ENCODE results near the gene ATF7.

ATF7 gene

GRCh38 chr12:53495903-53496751 is 130.1 kb downstream of the ATF7 start:
- peak overlapping the region; percentile 53 for H3K27ac ChIP-seq
- CTCF ChIA-PET, result no interaction called here
- POLR2A ChIA-PET (ENCODE audit: low non-redundant PET), result no interaction called here
- no peak for TF ChIP-seq CTCF (conservative IDR thresholded peaks at IDR 0.05; ENCODE audit: low read depth)
- DNase-seq (ENCODE audit: low spot score), result no peak

GRCh38 chr12:53493610-53494391 is 132.4 kb downstream of the ATF7 start:
- POLR2A ChIA-PET (ENCODE audit: low non-redundant PET), result interaction anchor here (0.5 to 0.8 kb wide), 2 partner anchors 10 to 43 kb away, joined by 3 to 7 read pairs; no protein-coding TSS in a partner anchor
- no peak for DNase-seq (ENCODE audit: low spot score)
- no peak for TF ChIP-seq CTCF (conservative IDR thresholded peaks at IDR 0.05; ENCODE audit: low read depth)
- CTCF ChIA-PET, result interaction anchor here (1.0 kb wide), 1 partner anchor 12 kb away, joined by 4 read pairs; no protein-coding TSS in a partner anchor
- peak overlapping the region; percentile 85 for H3K27ac ChIP-seq

- no peak for TF ChIP-seq CTCF (conservative IDR thresholded peaks at IDR 0.05; ENCODE audit: low read depth)
- ChIA-PET CTCF (interaction anchor here (1.0 kb wide), 1 partner anchor 11 kb away, joined by 4 read pairs; no protein-coding TSS in a partner anchor), POLR2A (ENCODE audit: low non-redundant PET) (interaction anchor here (0.5 to 0.8 kb wide), 2 partner anchors 9 to 43 kb away, joined by 3 to 7 read pairs; no protein-coding TSS in a partner anchor)
- DNase-seq (ENCODE audit: low spot score), result peak; percentile 79
- peak overlapping the region; percentile 85 for H3K27ac ChIP-seq
Measured at GRCh38 chr12:53492830-53493609, 133.2 kb downstream of the ATF7 start.

DNA sequence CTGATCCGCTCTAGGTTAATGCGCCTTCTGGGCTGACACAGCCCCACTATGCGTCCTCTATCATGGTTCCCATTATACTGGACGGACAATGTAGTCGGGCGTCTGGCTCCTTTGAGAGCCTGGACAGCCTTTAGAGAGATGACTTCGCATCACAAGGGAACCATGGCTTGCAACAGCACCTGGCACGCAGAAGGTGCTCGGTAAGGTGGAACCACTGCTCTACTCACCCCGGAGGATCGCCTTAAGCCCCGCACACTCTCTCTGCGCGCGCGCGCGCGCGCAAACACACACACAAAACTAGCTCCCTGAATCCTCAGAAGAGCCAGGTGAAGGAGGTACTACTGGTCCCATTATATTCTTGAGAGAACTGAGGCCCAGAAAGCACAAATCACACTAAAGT is 134.0 kb downstream of the ATF7 start:
- no peak for TF ChIP-seq CTCF (conservative IDR thresholded peaks at IDR 0.05; ENCODE audit: low read depth)
- no peak for DNase-seq (ENCODE audit: low spot score)
- CTCF ChIA-PET, result no interaction called here
- H3K27ac ChIP-seq, result peak overlapping the region; percentile 85
- POLR2A ChIA-PET (ENCODE audit: low non-redundant PET), result no interaction called here

GRCh38 chr12:53489242-53489864 is 136.8 kb downstream of the ATF7 start:
- TF ChIP-seq CTCF (conservative IDR thresholded peaks at IDR 0.05; ENCODE audit: low read depth), result no peak
- CTCF ChIA-PET, result no interaction called here

More at GRCh38 chr12:53489242-53489864, 136.8 kb downstream of the ATF7 start:
- POLR2A ChIA-PET (ENCODE audit: low non-redundant PET), result interaction anchor here (0.5 to 0.7 kb wide), 3 partner anchors 9 to 1365 kb away, joined by 3 to 8 read pairs (median 3); no protein-coding TSS in a partner anchor
- DNase-seq (ENCODE audit: low spot score), result no peak
- H3K27ac ChIP-seq, result peak overlapping the region; percentile 30; the same call in 1 of the 2 replicates
